HEK293 (cell line): ENCODE results near the gene PRKCZ.
A peak's percentile ranks its signal among the peaks of the same experiment; 100 is the strongest.

Source experiments
- CTCF ChIA-PET: fragments of 350-600 bp; formaldehyde crosslinking; extraction: SDS; loops from one replicate; lab custom pipeline; 2021; ENCODE audit warnings: antibody characterized with exemption; lab: Yijun Ruan, JAX
- POLR2A ChIA-PET: fragments of 300-600 bp; formaldehyde crosslinking; extraction: SDS; loops from one replicate; lab custom pipeline; 2020; ENCODE audit warnings: antibody characterized with exemption, inconsistent platforms; lab: Yijun Ruan, JAX
- H3K27ac ChIP-seq: fragments of 200-500 bp; sonication (Bioruptor generic); 2 replicates; pipeline ENCODE4 v1.5.1; 2014; ENCODE audit warnings: low read depth, low read length, control low read depth, inconsistent platforms; ENCODE audit errors: extremely low read depth
- H3K36me3 ChIP-seq, 2 experiments: fragments of 200-500 bp in 1 of 2; sonication (Bioruptor generic) in 1 of 2; 1 replicate in 1 of 2; 2 replicates in 1 of 2; pipeline ENCODE4 v1.5.1; 2014 to 2017; ENCODE audit warnings: inconsistent platforms in 2 of 2, low read length in 2 of 2; ENCODE audit not compliant: control insufficient read depth in 2 of 2, insufficient read depth in 1 of 2
- H3K4me1 ChIP-seq: fragments of 200-500 bp; sonication (Bioruptor generic); 2 replicates; pipeline ENCODE4 v1.5.1; 2014; ENCODE audit warnings: mild to moderate bottlenecking, low read length, inconsistent platforms; ENCODE audit not compliant: control insufficient read depth, insufficient read depth
- H3K4me3 ChIP-seq: 2 replicates; pipeline ENCODE4 v1.5.1; 2011; ENCODE audit warnings: low read depth, mild to moderate bottlenecking, control low read depth, low read length, moderate library complexity
- H3K9me3 ChIP-seq: fragments of 200-500 bp; sonication (Bioruptor generic); 2 replicates; pipeline ENCODE4 v1.5.1; 2014; ENCODE audit warnings: low read depth, low read length, inconsistent platforms; ENCODE audit not compliant: control insufficient read depth, insufficient read depth
- EGR2 ChIP-seq: fragments of 450-650 bp; formaldehyde crosslinking; IDR thresholded peaks from 2 replicates; pipeline ENCODE4 v1.5.1; 2016; ENCODE audit warnings: low read depth, missing biosample characterization, missing genetic modification characterization
- GLIS2 ChIP-seq: fragments of 450-650 bp; formaldehyde crosslinking; IDR thresholded peaks from 2 replicates; pipeline ENCODE4 v1.5.1; 2016; ENCODE audit warnings: missing biosample characterization, missing genetic modification characterization
- HOXA7 ChIP-seq: sonication (generic); formaldehyde crosslinking; IDR thresholded peaks from 2 replicates; pipeline ENCODE4 v1.8.1; 2022; ENCODE audit warnings: missing genetic modification reagents, borderline replicate concordance
- KLF1 ChIP-seq: fragments of 450-650 bp; formaldehyde crosslinking; IDR thresholded peaks from 2 replicates; pipeline ENCODE4 v1.5.1; 2016; ENCODE audit warnings: missing biosample characterization, missing genetic modification characterization
- KLF8 ChIP-seq: fragments of 450-650 bp; formaldehyde crosslinking; IDR thresholded peaks from 2 replicates; pipeline ENCODE4 v1.5.1; 2016; ENCODE audit warnings: missing biosample characterization, missing genetic modification characterization
- KLF9 ChIP-seq: fragments of 450-650 bp; formaldehyde crosslinking; IDR thresholded peaks from 2 replicates; pipeline ENCODE4 v1.5.1; 2016; ENCODE audit warnings: missing biosample characterization, missing genetic modification characterization, low read depth
- PRDM1 ChIP-seq: fragments of 450-650 bp; formaldehyde crosslinking; IDR thresholded peaks from 2 replicates; pipeline ENCODE4; 2016; ENCODE audit warnings: missing biosample characterization, missing genetic modification characterization
- SETDB1 ChIP-seq: IDR thresholded peaks from one replicate; pipeline ENCODE4 v1.6.1; 2017; ENCODE audit warnings: mild to moderate bottlenecking, low read length, moderate library complexity, mixed read lengths; ENCODE audit not compliant: insufficient read length
- SP2 ChIP-seq: fragments of 450-650 bp; formaldehyde crosslinking; IDR thresholded peaks from 2 replicates; pipeline ENCODE4 v1.5.1; 2016; ENCODE audit warnings: missing biosample characterization, missing genetic modification characterization
- WT1 ChIP-seq: fragments of 450-650 bp; formaldehyde crosslinking; IDR thresholded peaks from 2 replicates; pipeline ENCODE4 v1.5.1; 2016; ENCODE audit warnings: missing biosample characterization, missing genetic modification characterization
- YY2 ChIP-seq: fragments of 450-650 bp; formaldehyde crosslinking; IDR thresholded peaks from 2 replicates; pipeline ENCODE4 v1.5.1; 2016; ENCODE audit warnings: missing biosample characterization, missing genetic modification characterization
- ZBTB48 ChIP-seq: fragments of 450-650 bp; formaldehyde crosslinking; IDR thresholded peaks from 2 replicates; pipeline ENCODE4 v1.5.1; 2016; ENCODE audit warnings: missing biosample characterization, missing genetic modification characterization
- ZFHX2 ChIP-seq: fragments of 450-650 bp; formaldehyde crosslinking; conservative IDR thresholded peaks from 2 replicates; pipeline ENCODE4 v1.5.1; 2016; ENCODE audit warnings: missing biosample characterization, missing genetic modification characterization
- ZNF133 ChIP-seq: fragments of 450-650 bp; formaldehyde crosslinking; IDR thresholded peaks from 2 replicates; pipeline ENCODE4 v1.5.1; 2016; ENCODE audit warnings: missing biosample characterization, missing genetic modification characterization
- ZNF146 ChIP-seq: fragments of 450-650 bp; formaldehyde crosslinking; IDR thresholded peaks from 2 replicates; pipeline ENCODE4 v1.5.1; 2016; ENCODE audit warnings: missing biosample characterization, missing genetic modification characterization
- ZNF16 ChIP-seq: fragments of 450-650 bp; formaldehyde crosslinking; IDR thresholded peaks from 2 replicates; pipeline ENCODE4 v1.5.1; 2016; ENCODE audit warnings: low read depth, missing biosample characterization, missing genetic modification characterization
- ZNF341 ChIP-seq: fragments of 450-650 bp; formaldehyde crosslinking; IDR thresholded peaks from 2 replicates; pipeline ENCODE4; 2016; ENCODE audit warnings: low read depth, missing biosample characterization, missing genetic modification characterization
- ZNF394 ChIP-seq: fragments of 450-650 bp; formaldehyde crosslinking; IDR thresholded peaks from 2 replicates; pipeline ENCODE4 v1.5.1; 2016; ENCODE audit warnings: missing biosample characterization, missing genetic modification characterization, mild to moderate bottlenecking, moderate library complexity, borderline replicate concordance
- ZNF473 ChIP-seq: fragments of 450-650 bp; formaldehyde crosslinking; IDR thresholded peaks from 2 replicates; pipeline ENCODE4 v1.5.1; 2017; ENCODE audit warnings: missing biosample characterization, missing genetic modification characterization
- ZNF501 ChIP-seq: fragments of 450-650 bp; formaldehyde crosslinking; IDR thresholded peaks from 2 replicates; pipeline ENCODE4 v1.5.1; 2016; ENCODE audit warnings: missing biosample characterization, missing genetic modification characterization
- ZNF610 ChIP-seq: fragments of 450-650 bp; formaldehyde crosslinking; IDR thresholded peaks from 2 replicates; pipeline ENCODE4 v1.5.1; 2016; ENCODE audit warnings: missing biosample characterization, missing genetic modification characterization, borderline replicate concordance
- ZNF621 ChIP-seq: fragments of 450-650 bp; formaldehyde crosslinking; IDR thresholded peaks from 2 replicates; pipeline ENCODE4 v1.5.1; 2017; ENCODE audit warnings: missing biosample characterization, missing genetic modification characterization
- ZNF76 ChIP-seq: fragments of 450-650 bp; formaldehyde crosslinking; IDR thresholded peaks from 2 replicates; pipeline ENCODE4; 2016; ENCODE audit warnings: low read depth, missing biosample characterization, missing genetic modification characterization, borderline replicate concordance
- ZNF776 ChIP-seq: fragments of 450-650 bp; formaldehyde crosslinking; IDR thresholded peaks from 2 replicates; pipeline ENCODE4 v1.5.0; 2017; ENCODE audit warnings: missing biosample characterization, missing genetic modification characterization, borderline replicate concordance
- TF ChIP-seq, protein P1 (sequence below): fragments of 450-650 bp; IDR thresholded peaks from 2 replicates; pipeline ENCODE4 v1.5.1; 2018; ENCODE audit warnings: missing biosample characterization, missing genetic modification characterization
- TF ChIP-seq, protein P2 (sequence below): fragments of 450-650 bp; formaldehyde crosslinking; IDR thresholded peaks from 2 replicates; pipeline ENCODE4 v1.5.1; 2016; ENCODE audit warnings: missing biosample characterization, missing genetic modification characterization, low read depth
- TF ChIP-seq, protein P3 (sequence below): fragments of 450-650 bp; formaldehyde crosslinking; IDR thresholded peaks from 2 replicates; pipeline ENCODE4 v1.5.1; 2016; ENCODE audit warnings: missing biosample characterization, missing genetic modification characterization
- TF ChIP-seq, protein P4 (sequence below): fragments of 450-650 bp; formaldehyde crosslinking; IDR thresholded peaks from 2 replicates; pipeline ENCODE4 v1.5.1; 2017; ENCODE audit warnings: missing biosample characterization, missing genetic modification characterization
- TF ChIP-seq, protein P5 (sequence below): fragments of 450-650 bp; formaldehyde crosslinking; IDR thresholded peaks from 2 replicates; pipeline ENCODE4 v1.5.1; 2016; ENCODE audit warnings: missing biosample characterization, missing genetic modification characterization

Gene PRKCZ

GRCh38 chr1:2050793-2051682, 827 bp downstream of the PRKCZ start (continued):
- TF ChIP-seq, protein P1, sequence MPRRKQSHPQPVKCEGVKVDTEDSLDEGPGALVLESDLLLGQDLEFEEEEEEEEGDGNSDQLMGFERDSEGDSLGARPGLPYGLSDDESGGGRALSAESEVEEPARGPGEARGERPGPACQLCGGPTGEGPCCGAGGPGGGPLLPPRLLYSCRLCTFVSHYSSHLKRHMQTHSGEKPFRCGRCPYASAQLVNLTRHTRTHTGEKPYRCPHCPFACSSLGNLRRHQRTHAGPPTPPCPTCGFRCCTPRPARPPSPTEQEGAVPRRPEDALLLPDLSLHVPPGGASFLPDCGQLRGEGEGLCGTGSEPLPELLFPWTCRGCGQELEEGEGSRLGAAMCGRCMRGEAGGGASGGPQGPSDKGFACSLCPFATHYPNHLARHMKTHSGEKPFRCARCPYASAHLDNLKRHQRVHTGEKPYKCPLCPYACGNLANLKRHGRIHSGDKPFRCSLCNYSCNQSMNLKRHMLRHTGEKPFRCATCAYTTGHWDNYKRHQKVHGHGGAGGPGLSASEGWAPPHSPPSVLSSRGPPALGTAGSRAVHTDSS (tag by site-specific recombination) = no peak
- no peak for TF ChIP-seq ZBTB48 (tag by site-specific recombination)
- no peak for TF ChIP-seq ZNF621 (tag by site-specific recombination)
- no peak for TF ChIP-seq ZNF133
- TF ChIP-seq EGR2 = peak; percentile 65
- peak; percentile 80 for TF ChIP-seq GLIS2

GRCh38 chr1:2052054-2052679, 2.0 kb downstream of the PRKCZ start:
- Histone ChIP-seq H3K4me3 (no peak overlapping the region), H3K9me3 (no peaks in the 10 kb centered on the region), H3K27ac (no peak overlapping the region), H3K36me3 (peaks cover 0 to 18% of the 10 kb centered on the region in 2 experiments; a peak in 2 of 3 replicates), H3K4me1 (no peaks in the 10 kb centered on the region; the same call in 1 of the 2 replicates)
- CTCF ChIA-PET = no interaction called here
- POLR2A ChIA-PET = no interaction called here
- TF ChIP-seq, protein P2, sequence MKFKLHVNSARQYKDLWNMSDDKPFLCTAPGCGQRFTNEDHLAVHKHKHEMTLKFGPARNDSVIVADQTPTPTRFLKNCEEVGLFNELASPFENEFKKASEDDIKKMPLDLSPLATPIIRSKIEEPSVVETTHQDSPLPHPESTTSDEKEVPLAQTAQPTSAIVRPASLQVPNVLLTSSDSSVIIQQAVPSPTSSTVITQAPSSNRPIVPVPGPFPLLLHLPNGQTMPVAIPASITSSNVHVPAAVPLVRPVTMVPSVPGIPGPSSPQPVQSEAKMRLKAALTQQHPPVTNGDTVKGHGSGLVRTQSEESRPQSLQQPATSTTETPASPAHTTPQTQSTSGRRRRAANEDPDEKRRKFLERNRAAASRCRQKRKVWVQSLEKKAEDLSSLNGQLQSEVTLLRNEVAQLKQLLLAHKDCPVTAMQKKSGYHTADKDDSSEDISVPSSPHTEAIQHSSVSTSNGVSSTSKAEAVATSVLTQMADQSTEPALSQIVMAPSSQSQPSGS (tag by site-specific recombination) = no peak
- 0 out of 2 replicates have a peak, but pooled peaks have one; percentile 23 for TF ChIP-seq KLF9
- no peak for TF ChIP-seq ZNF610 (tag by site-specific recombination)
- TF ChIP-seq, protein P3, sequence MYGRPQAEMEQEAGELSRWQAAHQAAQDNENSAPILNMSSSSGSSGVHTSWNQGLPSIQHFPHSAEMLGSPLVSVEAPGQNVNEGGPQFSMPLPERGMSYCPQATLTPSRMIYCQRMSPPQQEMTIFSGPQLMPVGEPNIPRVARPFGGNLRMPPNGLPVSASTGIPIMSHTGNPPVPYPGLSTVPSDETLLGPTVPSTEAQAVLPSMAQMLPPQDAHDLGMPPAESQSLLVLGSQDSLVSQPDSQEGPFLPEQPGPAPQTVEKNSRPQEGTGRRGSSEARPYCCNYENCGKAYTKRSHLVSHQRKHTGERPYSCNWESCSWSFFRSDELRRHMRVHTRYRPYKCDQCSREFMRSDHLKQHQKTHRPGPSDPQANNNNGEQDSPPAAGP (tag by site-specific recombination) = peak; percentile 93
- TF ChIP-seq KLF8 = peak; percentile 58; the same call in 1 of the 2 replicates
- TF ChIP-seq ZNF394 (tag by site-specific recombination) = no peak
- TF ChIP-seq HOXA7 (CRISPR knock-in tag) = no peak
- no peak for TF ChIP-seq ZNF16
- TF ChIP-seq ZNF341 (tag by site-specific recombination) = peak; percentile 86
- 0 out of 2 replicates have a peak, but pooled peaks have one; percentile 23 for TF ChIP-seq ZFHX2 (tag by site-specific recombination)
- peak; percentile 67 for TF ChIP-seq KLF1
- TF ChIP-seq WT1 = peak; percentile 62; the same call in 1 of the 2 replicates
- TF ChIP-seq ZNF501 (tag by site-specific recombination) = no peak
- TF ChIP-seq SETDB1 = no peak
- no peak for TF ChIP-seq ZNF146 (tag by site-specific recombination)
- TF ChIP-seq ZNF776 (tag by site-specific recombination) = no peak
- no peak for TF ChIP-seq YY2
- peak; percentile 89 for TF ChIP-seq SP2 (tag by site-specific recombination)
- no peak for TF ChIP-seq ZNF473 (tag by site-specific recombination)
- peak; percentile 37; the same call in 1 of the 2 replicates for TF ChIP-seq ZBTB48 (tag by site-specific recombination)
- TF ChIP-seq, protein P4, sequence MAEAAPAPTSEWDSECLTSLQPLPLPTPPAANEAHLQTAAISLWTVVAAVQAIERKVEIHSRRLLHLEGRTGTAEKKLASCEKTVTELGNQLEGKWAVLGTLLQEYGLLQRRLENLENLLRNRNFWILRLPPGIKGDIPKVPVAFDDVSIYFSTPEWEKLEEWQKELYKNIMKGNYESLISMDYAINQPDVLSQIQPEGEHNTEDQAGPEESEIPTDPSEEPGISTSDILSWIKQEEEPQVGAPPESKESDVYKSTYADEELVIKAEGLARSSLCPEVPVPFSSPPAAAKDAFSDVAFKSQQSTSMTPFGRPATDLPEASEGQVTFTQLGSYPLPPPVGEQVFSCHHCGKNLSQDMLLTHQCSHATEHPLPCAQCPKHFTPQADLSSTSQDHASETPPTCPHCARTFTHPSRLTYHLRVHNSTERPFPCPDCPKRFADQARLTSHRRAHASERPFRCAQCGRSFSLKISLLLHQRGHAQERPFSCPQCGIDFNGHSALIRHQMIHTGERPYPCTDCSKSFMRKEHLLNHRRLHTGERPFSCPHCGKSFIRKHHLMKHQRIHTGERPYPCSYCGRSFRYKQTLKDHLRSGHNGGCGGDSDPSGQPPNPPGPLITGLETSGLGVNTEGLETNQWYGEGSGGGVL = peak; percentile 98
- TF ChIP-seq ZNF76 = peak; percentile 33; the same call in 1 of the 2 replicates
- TF ChIP-seq PRDM1 (tag by site-specific recombination) = peak; percentile 52; the same call in 1 of the 2 replicates
- TF ChIP-seq, protein P5, sequence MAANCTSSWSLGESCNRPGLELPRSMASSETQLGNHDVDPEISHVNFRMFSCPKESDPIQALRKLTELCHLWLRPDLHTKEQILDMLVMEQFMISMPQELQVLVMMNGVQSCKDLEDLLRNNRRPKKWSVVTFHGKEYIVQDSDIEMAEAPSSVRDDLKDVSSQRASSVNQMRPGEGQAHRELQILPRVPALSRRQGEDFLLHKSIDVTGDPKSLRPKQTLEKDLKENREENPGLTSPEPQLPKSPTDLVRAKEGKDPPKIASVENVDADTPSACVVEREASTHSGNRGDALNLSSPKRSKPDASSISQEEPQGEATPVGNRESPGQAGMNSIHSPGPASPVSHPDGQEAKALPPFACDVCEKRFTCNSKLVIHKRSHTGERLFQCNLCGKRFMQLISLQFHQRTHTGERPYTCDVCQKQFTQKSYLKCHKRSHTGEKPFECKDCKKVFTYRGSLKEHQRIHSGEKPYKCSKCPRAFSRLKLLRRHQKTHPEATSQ (tag by site-specific recombination) = no peak
